Endothelial cell (in vitro differentiated cells): ENCODE results near the gene PAEP. TPM values are rescaled to one million over a fixed set of nuclear protein-coding genes. Genes with fewer than 3 reads are reported as not detected.
A peak's percentile ranks its signal among the peaks of the same experiment; 100 is the strongest.

Experiments
- DNase-seq: peaks from one replicate; pipeline ENCODE4 v3.0.0; 2021; ENCODE audit warnings: low spot score
- H3K27ac Mint-ChIP-seq: one replicate; pipeline ENCODE4 v1.8.0; 2021; ENCODE audit warnings: mixed read lengths, inconsistent platforms; ENCODE audit not compliant: unreplicated experiment
- H3K27me3 Mint-ChIP-seq: one replicate; pipeline ENCODE4 v1.8.0; 2021; ENCODE audit warnings: mild to moderate bottlenecking, moderate library complexity, mixed read lengths, inconsistent platforms; ENCODE audit not compliant: unreplicated experiment
- H3K36me3 Mint-ChIP-seq: one replicate; pipeline ENCODE4 v1.8.0; 2021; ENCODE audit warnings: mild to moderate bottlenecking, low read depth, mixed read lengths, inconsistent platforms; ENCODE audit not compliant: unreplicated experiment
- H3K4me1 Mint-ChIP-seq: one replicate; pipeline ENCODE4 v1.8.0; 2021; ENCODE audit warnings: mild to moderate bottlenecking, mixed read lengths, inconsistent platforms; ENCODE audit not compliant: unreplicated experiment
- H3K4me3 Mint-ChIP-seq: one replicate; pipeline ENCODE4 v1.8.0; 2021; ENCODE audit warnings: mild to moderate bottlenecking, mixed read lengths, inconsistent platforms; ENCODE audit not compliant: unreplicated experiment
- H3K9me3 Mint-ChIP-seq: one replicate; pipeline ENCODE4 v1.8.0; 2021; ENCODE audit warnings: mixed read lengths, inconsistent platforms; ENCODE audit not compliant: unreplicated experiment
- CTCF ChIP-seq: fragments of 200-600 bp; sonication (generic); IDR thresholded peaks from one replicate; pipeline ENCODE4 v1.5.0; 2021; ENCODE audit warnings: antibody characterized with exemption; ENCODE audit not compliant: unreplicated experiment
- total RNA-seq: library from RNA; stranded (reverse); fragmentation: NEBNext Ultra II Directional; extraction: Animal tissue kit (Norgen Biotek cat#: 25700); gene quantifications from one replicate; pipeline ENCODE4 v1.2.1, GENCODE V29; 2021; ENCODE audit not compliant: unreplicated experiment

Gene PAEP
- total RNA-seq, 1 donor from 2014 or later: not detected

- Mint-ChIP-seq H3K36me3 (no peaks in the 10 kb centered on the region), H3K4me1 (no peaks in the 10 kb centered on the region), H3K27ac (no peak overlapping the region), H3K9me3 (no peaks in the 10 kb centered on the region), H3K4me3 (no peak overlapping the region), H3K27me3 (no peaks in the 10 kb centered on the region)
- TF ChIP-seq CTCF: no peak
- DNase-seq: no peak
Observed at GRCh38 chr9:135600296-135600817, 38.8 kb downstream of the PAEP start.

DNA sequence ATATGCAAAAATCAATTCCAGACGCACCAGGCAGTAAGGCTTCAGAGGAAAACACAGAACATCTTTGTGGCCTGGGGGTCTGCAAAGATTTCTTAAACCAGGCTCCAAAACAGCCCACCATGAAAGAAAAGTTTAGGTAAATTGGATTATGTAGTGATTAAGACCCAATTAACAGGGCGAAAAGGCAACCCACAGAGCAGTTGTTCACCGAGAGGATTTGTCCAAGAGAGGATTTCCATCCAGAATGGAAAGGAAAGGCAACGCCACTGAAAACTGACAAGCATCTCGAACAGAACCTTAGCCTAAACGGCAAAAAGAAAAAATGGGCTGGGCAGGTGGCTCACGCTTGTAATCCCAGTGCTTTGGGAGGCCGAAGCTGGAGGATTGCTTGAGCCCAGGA is 40.4 kb downstream of the PAEP start:
- Mint-ChIP-seq H3K4me1 (no peaks in the 10 kb centered on the region), H3K27ac (no peak overlapping the region)

DNA sequence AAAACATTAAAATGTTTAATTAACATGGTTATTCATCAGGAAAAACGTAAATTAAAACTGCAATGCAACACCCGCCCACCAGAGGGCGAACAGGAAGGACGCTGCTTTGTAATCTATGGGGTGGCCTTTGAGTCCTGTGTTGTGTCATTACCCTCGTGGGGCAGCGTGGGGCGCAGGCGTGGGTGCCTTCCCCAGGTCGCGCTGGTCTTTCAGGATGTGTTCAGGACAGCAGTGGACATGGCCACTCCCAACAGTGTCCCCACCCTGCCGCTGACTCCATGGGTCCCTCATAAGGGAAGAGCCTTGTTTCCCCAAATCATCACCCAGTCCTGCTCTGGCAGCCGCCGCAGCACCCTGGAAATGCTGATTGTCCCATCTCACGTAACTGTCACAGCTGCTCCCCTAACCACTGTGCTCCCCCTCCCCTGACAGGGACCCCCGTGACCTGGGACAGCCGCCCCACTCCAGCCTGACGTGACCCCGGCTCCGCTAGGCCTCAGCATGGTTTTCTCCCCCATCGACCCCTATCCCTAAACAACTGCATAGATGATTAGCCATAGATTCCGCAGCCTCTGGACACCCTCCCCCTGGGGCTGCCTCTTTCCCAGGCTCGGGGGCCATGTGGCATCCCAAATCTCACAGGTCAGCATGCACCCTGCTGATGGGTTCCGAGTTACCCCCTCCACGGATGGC is 41.4 kb downstream of the PAEP start:
- Mint-ChIP-seq H3K36me3 (no peaks in the 10 kb centered on the region), H3K27me3 (peaks cover 3% of the 10 kb centered on the region), H3K27ac (no peak overlapping the region), H3K4me3 (no peak overlapping the region), H3K4me1 (no peaks in the 10 kb centered on the region), H3K9me3 (no peaks in the 10 kb centered on the region)
- TF ChIP-seq CTCF: peak; percentile 94
- peak; percentile 59 for DNase-seq

More for the DNA sequence above, 40.4 kb downstream of the PAEP start:
- Mint-ChIP-seq H3K36me3 (no peaks in the 10 kb centered on the region), H3K27me3 (peaks cover 3% of the 10 kb centered on the region), H3K9me3 (no peaks in the 10 kb centered on the region), H3K4me3 (no peak overlapping the region)
- TF ChIP-seq CTCF: no peak
- DNase-seq: no peak

- H3K36me3 Mint-ChIP-seq: no peaks in the 10 kb centered on the region
Observed at GRCh38 chr9:135604437-135605237, 43.1 kb downstream of the PAEP start.

More at GRCh38 chr9:135604437-135605237, 43.1 kb downstream of the PAEP start:
- TF ChIP-seq CTCF: no peak
- H3K27ac Mint-ChIP-seq: no peak overlapping the region
- H3K4me1 Mint-ChIP-seq: no peaks in the 10 kb centered on the region
- H3K4me3 Mint-ChIP-seq: no peak overlapping the region
- H3K9me3 Mint-ChIP-seq: no peaks in the 10 kb centered on the region
- peaks cover 5% of the 10 kb centered on the region for H3K27me3 Mint-ChIP-seq
- no peak for DNase-seq
